DMS114 treated with DMSO at 0.1 percent for 48 hours (cell line): ENCODE measurements around the gene IQCN.
"Not testable (repeated sequence)": the region's sequence is repeated elsewhere in the genome, so short reads cannot be mapped to it uniquely, and the experiment has no call there.

ENCODE experiments used
- DNase-seq: peaks from one replicate; lab custom pipeline; 2025; ENCODE audit not compliant: unreplicated experiment; lab: John Stamatoyannopoulos, UW

IQCN gene

DNA sequence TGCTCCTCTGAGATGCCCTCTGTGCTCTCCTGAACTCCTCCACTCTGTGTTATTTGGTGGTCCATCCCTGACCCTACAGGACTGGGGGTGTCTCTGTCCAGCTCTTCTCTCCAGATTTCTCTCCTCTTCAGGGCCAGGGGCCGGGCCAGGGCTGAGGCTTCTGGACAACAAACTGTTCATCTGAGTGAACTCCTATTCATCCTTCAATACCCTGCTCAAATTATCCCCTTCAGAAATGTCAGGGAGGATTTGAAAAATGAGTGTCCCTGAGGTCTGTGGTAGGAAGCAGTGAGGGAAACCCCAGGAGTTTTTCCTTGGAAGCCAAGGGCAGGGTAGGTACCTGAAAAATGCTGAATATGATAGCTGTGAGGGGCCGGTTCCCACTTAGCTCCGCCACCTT, 55.7 kb downstream of the IQCN start:
- DNase-seq = no peak

DNA sequence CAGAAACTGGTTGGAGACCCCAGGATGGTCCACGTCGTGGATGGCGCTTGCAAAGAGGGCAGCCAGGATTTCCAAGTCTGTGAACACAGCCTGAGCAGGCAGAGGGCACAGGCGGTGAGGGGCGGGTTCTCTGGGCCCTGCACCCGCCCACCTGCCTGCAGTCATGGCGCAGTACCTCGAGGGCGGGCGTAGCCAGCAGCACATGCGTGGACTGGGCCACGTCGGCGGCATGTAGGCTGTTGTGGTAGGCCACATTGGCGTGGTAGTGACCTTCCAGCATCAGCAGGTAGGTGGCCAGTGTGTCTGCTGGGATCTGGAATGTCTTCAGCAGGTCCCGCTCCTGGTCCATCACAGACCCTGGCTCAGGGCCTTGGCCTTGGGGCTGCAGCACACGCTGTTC, 56.1 kb downstream of the IQCN start:
- DNase-seq = no peak

DNA sequence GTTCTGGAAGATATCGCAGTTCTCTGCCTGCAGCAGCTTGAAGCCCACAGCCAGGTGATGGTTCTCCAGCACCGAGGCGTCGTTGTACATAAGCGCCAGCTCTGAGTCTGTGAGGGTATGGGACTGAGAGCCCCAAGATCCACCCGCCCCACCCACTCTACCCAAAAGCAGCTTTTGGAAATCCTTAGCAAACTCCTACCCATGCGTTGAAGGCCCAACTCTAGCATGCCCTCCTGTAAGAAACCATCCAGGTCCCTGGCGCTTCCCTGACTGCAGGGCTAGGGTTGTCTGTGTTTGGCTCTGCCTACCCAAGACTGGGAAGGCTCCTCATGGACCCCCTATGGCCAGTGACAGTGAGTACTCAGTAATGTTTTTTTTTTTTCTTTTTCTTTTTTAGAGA, 57.5 kb downstream of the IQCN start:
- DNase-seq = no peak

- DNase-seq = no peak
These were observed 59.3 kb downstream of the IQCN start for GRCh38 chr19:18214779-18215433.

GRCh38 chr19:18211683-18212082, 62.6 kb downstream of the IQCN start:
- DNase-seq = no peak

DNA sequence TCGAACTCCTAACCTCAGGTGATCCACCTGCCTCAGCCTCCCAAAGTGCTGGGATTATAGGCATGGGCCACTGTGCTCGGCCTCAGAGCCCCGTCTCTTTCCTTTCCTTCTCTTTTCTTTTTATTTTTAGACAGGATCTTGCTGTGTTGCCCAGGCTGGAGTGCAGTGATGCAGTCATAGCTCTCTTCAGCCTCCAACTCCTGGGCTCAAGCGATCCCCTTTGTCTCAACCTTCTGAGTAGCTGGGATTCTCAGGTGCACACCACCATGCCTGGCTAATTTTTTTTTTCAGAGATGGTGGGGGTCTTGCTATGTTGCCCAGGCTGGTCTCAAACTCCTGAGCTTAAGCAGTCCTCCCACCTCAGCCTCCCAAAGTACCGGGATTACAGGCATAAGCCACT, 64.3 kb downstream of the IQCN start:
- not testable (repeated sequence) for DNase-seq

GRCh38 chr19:18208098-18208951, 65.9 kb downstream of the IQCN start:
- DNase-seq = no peak
